ENCODE data around the gene AK3. TPM values are rescaled to one million over a fixed set of nuclear protein-coding genes. Genes with fewer than 3 reads are reported as not detected.
"Not testable (repeated sequence)": the region's sequence is repeated elsewhere in the genome, so short reads cannot be mapped to it uniquely, and the experiment has no call there.

Gene AK3
- 24.2 TPM for total RNA-seq

DNA sequence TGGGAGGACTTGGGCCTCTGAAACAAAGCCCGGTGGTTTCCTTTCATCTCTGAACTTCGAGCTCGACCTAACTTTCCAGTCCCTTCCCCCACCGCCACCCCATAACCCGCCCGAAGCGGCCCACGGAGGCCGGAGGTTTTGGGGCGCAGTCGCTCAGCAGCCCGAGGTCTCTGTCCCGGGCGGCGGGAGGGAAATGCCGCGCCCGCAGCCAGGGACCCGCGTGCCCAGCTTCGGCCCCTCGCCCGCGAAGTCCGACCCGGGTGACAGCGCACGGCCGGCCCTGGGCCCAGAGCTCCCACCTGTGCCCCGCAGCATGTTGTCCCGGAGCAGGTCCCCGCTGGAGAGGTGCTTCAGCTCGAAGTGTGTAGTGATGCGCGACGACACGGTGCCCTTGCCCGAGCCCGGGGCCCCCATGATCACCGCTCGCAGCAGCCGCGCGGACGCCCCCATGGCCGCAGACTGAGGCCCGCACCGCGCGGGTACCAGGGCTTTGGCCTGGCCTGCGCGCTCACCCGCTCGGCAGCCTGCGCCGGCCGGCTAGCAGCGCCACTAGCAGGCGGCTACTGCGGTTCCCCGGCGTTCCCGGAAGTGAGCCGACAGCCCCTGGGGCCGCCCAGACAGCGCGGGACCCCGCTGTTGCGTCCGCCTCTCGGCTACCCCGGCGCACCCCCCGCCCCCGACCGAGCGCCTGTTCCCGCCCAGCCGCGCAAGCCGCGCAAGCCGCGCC is at the start of gene AK3:
Gene AK3, minus strand, starts transcription at position 565 of the 727 bp plus-strand sequence. Its CDS starts 115 bp downstream, at position 450.
- DNase-seq (ENCODE audit: low read depth in 2 of 3, low spot score in 2 of 3), result peak; percentile 67 to 93 (median 90)

GRCh38 chr9:4788703-4789102 is 47.7 kb upstream of the AK3 start:
- DNase-seq (ENCODE audit: low read depth in 2 of 3, low spot score in 2 of 3), result no peak

GRCh38 chr9:4787876-4788275 is 46.9 kb upstream of the AK3 start:
- no peak for DNase-seq (ENCODE audit: low read depth in 2 of 3, low spot score in 2 of 3)

DNA sequence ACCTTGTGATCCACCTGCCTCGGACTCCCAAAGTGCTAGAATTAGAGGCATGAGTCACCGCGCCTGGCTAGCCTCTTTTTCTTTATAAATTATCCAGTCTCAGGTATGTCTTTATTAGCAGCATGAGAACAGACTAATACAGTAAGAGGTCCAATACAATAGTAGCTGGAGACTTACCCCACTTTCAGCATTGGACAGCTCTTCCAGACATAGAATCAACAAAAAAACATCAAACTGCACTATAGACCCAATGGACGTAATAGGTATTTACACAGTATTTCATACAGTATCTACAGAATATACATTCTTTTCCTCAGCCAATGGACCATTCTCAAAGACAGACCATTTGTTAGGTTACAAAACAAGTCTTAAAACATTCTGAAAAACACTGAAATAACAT is 45.6 kb upstream of the AK3 start:
- no peak for DNase-seq (ENCODE audit: low read depth in 2 of 3, low spot score in 2 of 3)

- DNase-seq (ENCODE audit: low read depth in 2 of 3, low spot score in 2 of 3), result no peak
These were observed 43.4 kb upstream of the AK3 start for GRCh38 chr9:4784403-4784802.

GRCh38 chr9:4783191-4783590 is 42.2 kb upstream of the AK3 start:
- DNase-seq (ENCODE audit: low read depth in 2 of 3, low spot score in 2 of 3), result not testable (repeated sequence)

DNA sequence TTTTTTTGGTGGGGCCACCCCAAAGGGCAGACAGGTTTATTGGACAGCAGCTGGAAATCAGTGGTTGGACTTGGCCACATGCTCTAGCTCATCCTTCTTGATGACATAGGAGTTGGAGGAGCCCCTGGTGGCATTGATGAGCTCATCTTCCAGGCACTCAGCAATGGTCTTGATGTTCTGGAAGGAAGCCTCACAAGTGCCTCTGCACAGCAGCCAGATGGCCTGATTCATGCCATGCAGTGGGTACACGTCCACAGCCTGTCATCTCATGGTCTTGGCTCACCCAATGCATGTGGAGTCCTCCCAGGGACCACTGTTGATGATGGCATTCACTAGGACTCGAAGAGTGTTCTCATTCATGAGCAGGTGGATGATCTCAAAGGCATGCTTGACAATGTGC is 40.4 kb upstream of the AK3 start:
- no peak for DNase-seq (ENCODE audit: low read depth in 2 of 3, low spot score in 2 of 3)

DNA sequence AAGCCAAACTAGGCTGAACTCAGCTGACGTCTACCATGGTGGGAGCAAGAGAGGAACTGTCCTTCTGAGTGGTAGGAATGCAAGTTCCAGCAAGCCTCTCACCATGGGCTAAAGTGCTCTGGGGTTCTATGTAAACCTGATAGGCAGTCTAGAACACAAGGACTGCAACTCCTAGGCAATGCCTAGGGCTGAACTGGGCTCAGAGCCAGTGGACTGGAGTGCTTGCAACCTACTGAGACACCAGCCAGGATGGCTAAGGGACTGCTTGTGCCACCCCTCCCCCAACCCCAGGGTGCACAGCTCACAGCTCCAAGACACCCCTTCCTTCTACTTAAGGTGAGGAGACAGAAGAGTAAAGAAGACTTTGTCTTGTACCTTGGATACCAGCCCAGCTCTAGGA is 39.6 kb upstream of the AK3 start:
- no peak for DNase-seq (ENCODE audit: low read depth in 2 of 3, low spot score in 2 of 3)

GRCh38 chr9:4774958-4775357 is 34.0 kb upstream of the AK3 start:
- not testable (repeated sequence) for DNase-seq (ENCODE audit: low read depth in 2 of 3, low spot score in 2 of 3)

- DNase-seq (ENCODE audit: low read depth in 2 of 3, low spot score in 2 of 3), result no peak
These were observed 33.2 kb upstream of the AK3 start for GRCh38 chr9:4774209-4774608.

- no peak for DNase-seq (ENCODE audit: low read depth in 2 of 3, low spot score in 2 of 3)
These were observed 30.8 kb upstream of the AK3 start for GRCh38 chr9:4771788-4772187.

GRCh38 chr9:4769321-4770080 is 28.5 kb upstream of the AK3 start:
- no peak for DNase-seq (ENCODE audit: low read depth in 2 of 3, low spot score in 2 of 3)

DNA sequence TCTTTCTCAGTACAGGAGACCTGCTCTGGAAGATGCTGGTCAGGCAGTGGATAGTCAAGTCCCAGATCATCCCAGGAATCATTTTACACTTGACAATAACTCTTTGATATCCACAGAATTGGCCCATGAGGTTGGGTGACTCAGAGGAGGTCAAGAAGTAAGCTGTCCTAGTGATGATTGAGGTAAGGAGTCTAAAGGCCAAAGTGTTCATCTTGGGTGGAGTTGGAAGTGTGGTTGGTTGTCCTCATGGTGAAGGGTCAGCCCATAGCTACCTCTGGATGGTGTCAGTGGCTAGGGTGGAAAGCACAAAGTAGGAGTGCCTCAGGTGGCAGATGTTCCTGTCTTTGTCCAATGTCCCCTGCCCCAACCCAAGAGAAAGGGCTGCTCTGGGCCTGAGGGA is 27.7 kb upstream of the AK3 start:
- no peak for DNase-seq (ENCODE audit: low read depth in 2 of 3, low spot score in 2 of 3)

DNA sequence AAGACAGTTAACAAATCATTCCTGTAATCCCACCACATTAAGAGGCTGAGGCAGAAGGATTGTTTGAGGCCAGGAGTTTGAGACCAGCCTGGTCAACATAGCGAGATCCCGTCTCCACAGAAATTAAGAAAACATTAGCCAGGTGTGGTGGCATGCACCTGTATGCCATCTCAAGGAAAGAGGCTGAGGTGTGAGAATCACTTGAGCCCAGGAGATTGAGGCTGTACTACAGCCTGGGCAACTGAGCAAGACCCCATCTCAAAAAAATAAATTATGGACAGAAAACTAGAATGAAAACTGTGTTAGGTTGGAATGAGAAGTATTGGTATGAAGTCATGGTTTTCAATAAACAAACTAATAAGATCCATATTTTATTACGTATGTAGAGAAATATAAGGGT is 23.0 kb upstream of the AK3 start:
- no peak for DNase-seq (ENCODE audit: low read depth in 2 of 3, low spot score in 2 of 3)

GRCh38 chr9:4762886-4763541 is 22.0 kb upstream of the AK3 start:
- peak in 2 of 3 donors; percentile 39 to 59 for DNase-seq (ENCODE audit: low read depth in 2 of 3, low spot score in 2 of 3)

DNA sequence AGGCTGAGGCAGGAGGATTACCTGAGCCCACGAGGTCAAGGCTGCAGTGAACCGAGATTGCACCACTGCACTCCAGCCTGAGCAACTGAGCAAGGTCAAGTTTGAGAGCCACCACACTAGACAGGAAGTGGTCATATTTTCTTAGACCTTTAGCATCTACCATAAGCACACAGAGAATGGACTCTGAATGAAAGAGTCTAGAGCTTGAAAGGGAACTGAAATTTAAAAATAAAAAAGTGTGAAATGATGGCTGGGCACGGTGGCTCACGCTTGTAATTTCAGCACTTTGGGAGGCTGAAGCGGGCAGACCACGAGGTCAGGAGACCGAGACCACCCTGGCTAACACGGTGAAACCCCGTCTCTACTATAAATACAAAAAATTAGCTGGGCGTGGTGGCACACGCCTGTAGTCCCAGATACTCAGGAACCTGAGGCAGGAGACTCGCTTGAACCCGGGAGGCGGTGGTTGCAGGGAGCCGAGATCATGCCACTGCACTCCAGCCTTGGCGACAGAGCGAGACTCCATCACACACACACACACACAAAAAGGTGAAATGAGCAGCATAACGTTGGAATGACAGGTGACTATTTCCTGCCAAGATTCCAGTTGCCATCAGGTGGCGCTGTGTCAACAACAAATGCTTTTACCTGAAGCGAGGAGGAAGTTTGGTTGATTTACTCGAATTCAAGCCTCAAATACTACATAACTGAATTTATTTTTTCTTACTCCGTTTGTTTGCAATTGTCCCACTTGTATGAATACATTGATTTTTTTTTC is 21.3 kb upstream of the AK3 start:
- DNase-seq (ENCODE audit: low read depth in 2 of 3, low spot score in 2 of 3), result peak; percentile 58 to 91 (median 78)

GRCh38 chr9:4760122-4760521 is 19.1 kb upstream of the AK3 start:
- no peak for DNase-seq (ENCODE audit: low read depth in 2 of 3, low spot score in 2 of 3)

DNA sequence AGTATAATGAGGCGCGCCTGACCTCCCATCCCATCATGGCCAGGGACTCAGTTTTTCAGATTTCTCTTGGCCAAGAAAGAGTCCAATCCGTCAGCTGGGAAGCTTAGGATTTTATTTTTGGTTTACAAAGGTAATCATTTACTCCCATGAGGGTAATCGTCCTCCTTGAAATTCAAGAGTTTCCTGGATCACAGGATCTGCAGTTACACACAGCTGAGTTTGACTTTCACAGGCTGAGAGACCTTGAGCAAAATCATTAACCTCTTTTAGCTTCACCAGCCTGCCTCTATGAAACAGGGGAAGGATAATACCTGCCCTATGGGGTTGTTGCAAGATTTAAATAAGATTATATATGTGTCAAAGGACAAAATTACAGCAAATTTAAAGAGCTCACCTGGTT is 15.4 kb upstream of the AK3 start:
- no peak for DNase-seq (ENCODE audit: low read depth in 2 of 3, low spot score in 2 of 3)

GRCh38 chr9:4755026-4755609 is 14.1 kb upstream of the AK3 start:
- no peak for DNase-seq (ENCODE audit: low read depth in 2 of 3, low spot score in 2 of 3)

- not testable (repeated sequence) for DNase-seq (ENCODE audit: low read depth in 2 of 3, low spot score in 2 of 3)
These were observed 13.5 kb upstream of the AK3 start for GRCh38 chr9:4754530-4754929.
